ENCODE measurements around the gene CMIP.

- TF ChIP-seq, protein P1, sequence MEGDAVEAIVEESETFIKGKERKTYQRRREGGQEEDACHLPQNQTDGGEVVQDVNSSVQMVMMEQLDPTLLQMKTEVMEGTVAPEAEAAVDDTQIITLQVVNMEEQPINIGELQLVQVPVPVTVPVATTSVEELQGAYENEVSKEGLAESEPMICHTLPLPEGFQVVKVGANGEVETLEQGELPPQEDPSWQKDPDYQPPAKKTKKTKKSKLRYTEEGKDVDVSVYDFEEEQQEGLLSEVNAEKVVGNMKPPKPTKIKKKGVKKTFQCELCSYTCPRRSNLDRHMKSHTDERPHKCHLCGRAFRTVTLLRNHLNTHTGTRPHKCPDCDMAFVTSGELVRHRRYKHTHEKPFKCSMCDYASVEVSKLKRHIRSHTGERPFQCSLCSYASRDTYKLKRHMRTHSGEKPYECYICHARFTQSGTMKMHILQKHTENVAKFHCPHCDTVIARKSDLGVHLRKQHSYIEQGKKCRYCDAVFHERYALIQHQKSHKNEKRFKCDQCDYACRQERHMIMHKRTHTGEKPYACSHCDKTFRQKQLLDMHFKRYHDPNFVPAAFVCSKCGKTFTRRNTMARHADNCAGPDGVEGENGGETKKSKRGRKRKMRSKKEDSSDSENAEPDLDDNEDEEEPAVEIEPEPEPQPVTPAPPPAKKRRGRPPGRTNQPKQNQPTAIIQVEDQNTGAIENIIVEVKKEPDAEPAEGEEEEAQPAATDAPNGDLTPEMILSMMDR (IDR thresholded peaks at IDR 0.05) = no peak
- no peak for TF ChIP-seq POLR2A (IDR thresholded peaks at IDR 0.05)
Observed at GRCh38 chr16:81612351-81613163, 167.9 kb downstream of the CMIP start.

Measured in thyroid gland (tissue), 4 donors.